GM23338 (cell line): ENCODE data around the gene SLAIN1. TPM values are rescaled to one million over a fixed set of nuclear protein-coding genes. Genes with fewer than 3 reads are reported as not detected.

Experiments
- ATAC-seq: fragments of 200-7000 bp; cut with Tn5 transposase; 3 replicates; pipeline ENCODE4 v1.9.1; 2020
- DNase-seq: peaks from one replicate; pipeline ENCODE4 v3.0.0-alpha.2; 2015; ENCODE audit warnings: low spot score
- H2AFZ ChIP-seq: fragments of 200-600 bp; sonication (generic); 2 replicates; pipeline ENCODE4 v1.8.0; 2016; ENCODE audit warnings: antibody characterized with exemption, mild to moderate bottlenecking, moderate library complexity
- H3F3A ChIP-seq: fragments of 200-600 bp; sonication (generic); replicated peaks from 2 replicates; pipeline ENCODE4 v1.8.0; 2017; ENCODE audit warnings: antibody characterized with exemption, mixed run types, low read depth
- H3K27ac ChIP-seq: fragments of 200-600 bp; sonication (generic); 2 replicates; pipeline ENCODE4 v1.6.1; 2016; ENCODE audit warnings: low read depth
- H3K27me3 ChIP-seq: fragments of 200-600 bp; sonication (generic); 2 replicates; pipeline ENCODE4 v1.8.0; 2016; ENCODE audit warnings: mild to moderate bottlenecking, mixed run types, moderate library complexity; ENCODE audit not compliant: insufficient read depth
- H3K36me3 ChIP-seq: fragments of 200-600 bp; sonication (generic); 2 replicates; pipeline ENCODE4 v1.8.0; 2016; ENCODE audit warnings: mild to moderate bottlenecking; ENCODE audit not compliant: insufficient read depth
- H3K4me1 ChIP-seq: fragments of 200-600 bp; sonication (generic); 2 replicates; pipeline ENCODE4 v1.8.0; 2016; ENCODE audit warnings: mild to moderate bottlenecking, moderate library complexity; ENCODE audit not compliant: insufficient read depth
- H3K4me2 ChIP-seq: fragments of 200-600 bp; sonication (generic); 2 replicates; pipeline ENCODE4 v1.7.1; 2017; ENCODE audit warnings: mixed run types
- H3K4me3 ChIP-seq: fragments of 200-600 bp; sonication (generic); 2 replicates; pipeline ENCODE4 v1.6.1; 2016; ENCODE audit warnings: mixed run types
- H3K79me2 ChIP-seq: fragments of 200-600 bp; sonication (generic); replicated peaks from 2 replicates; pipeline ENCODE4 v1.8.0; 2017; ENCODE audit warnings: mild to moderate bottlenecking; ENCODE audit not compliant: insufficient read depth
- H3K9me2 ChIP-seq: fragments of 200-600 bp; sonication (generic); 2 replicates; pipeline ENCODE4 v1.8.0; 2017; ENCODE audit not compliant: insufficient read depth
- H4K20me1 ChIP-seq: fragments of 200-600 bp; sonication (generic); replicated peaks from 2 replicates; pipeline ENCODE4 v1.8.0; 2017; ENCODE audit warnings: mild to moderate bottlenecking; ENCODE audit not compliant: insufficient read depth
- H3K27ac Mint-ChIP-seq: 2 replicates; pipeline ENCODE4 v1.8.0; 2020; ENCODE audit warnings: inconsistent platforms, mild to moderate bottlenecking, moderate library complexity, mixed read lengths
- H3K27me3 Mint-ChIP-seq: 3 replicates; pipeline ENCODE4 v1.8.0; 2022; ENCODE audit warnings: low read depth, mild to moderate bottlenecking, moderate library complexity, mixed read lengths, inconsistent platforms; ENCODE audit not compliant: insufficient read depth, poor library complexity
- H3K36me3 Mint-ChIP-seq: 3 replicates; pipeline ENCODE4 v1.8.0; 2021; ENCODE audit warnings: low read depth, mild to moderate bottlenecking, inconsistent platforms, moderate library complexity, mixed read lengths
- H3K4me1 Mint-ChIP-seq: 3 replicates; pipeline ENCODE4 v1.8.0; 2020; ENCODE audit warnings: mild to moderate bottlenecking, inconsistent platforms, mixed read lengths
- H3K4me3 Mint-ChIP-seq: 3 replicates; pipeline ENCODE4 v1.8.0; 2021; ENCODE audit warnings: moderate library complexity, mild to moderate bottlenecking, inconsistent platforms, mixed read lengths
- H3K9me3 Mint-ChIP-seq: 3 replicates; pipeline ENCODE4 v1.8.0; 2020; ENCODE audit warnings: moderate library complexity, mild to moderate bottlenecking, inconsistent platforms, mixed read lengths
- CREB1 ChIP-seq: fragments of 250-450 bp; sonication (Bioruptor Pico); IDR thresholded peaks from 2 replicates; pipeline ENCODE4 v1.5.0; 2020; ENCODE audit warnings: low read depth, mild to moderate bottlenecking, moderate library complexity
- EZH2 ChIP-seq: fragments of 200-600 bp; sonication (generic); IDR thresholded peaks from one replicate; pipeline ENCODE4 v1.8.0; 2017; ENCODE audit warnings: antibody characterized with exemption, mild to moderate bottlenecking, low read depth; ENCODE audit not compliant: unreplicated experiment
- EZH2phosphoT487 ChIP-seq: fragments of 200-600 bp; sonication (generic); IDR thresholded peaks from one replicate; pipeline ENCODE4 v1.8.1; 2018; ENCODE audit warnings: antibody characterized with exemption; ENCODE audit not compliant: unreplicated experiment
- JUNB ChIP-seq: IDR thresholded peaks from one replicate; pipeline ENCODE4 v1.6.1; 2016; ENCODE audit warnings: antibody characterized with exemption; ENCODE audit not compliant: unreplicated experiment
- NANOG ChIP-seq: IDR thresholded peaks from 2 replicates; pipeline ENCODE4 v1.6.1; 2016; ENCODE audit warnings: antibody characterized with exemption, borderline replicate concordance
- POLR2AphosphoS5 ChIP-seq: IDR thresholded peaks from 2 replicates; pipeline ENCODE4 v1.6.1; 2016; ENCODE audit warnings: antibody characterized with exemption, low read depth
- STAT1 ChIP-seq: IDR thresholded peaks from one replicate; pipeline ENCODE4 v1.6.1; 2016; ENCODE audit warnings: antibody characterized with exemption; ENCODE audit not compliant: unreplicated experiment
- ZNF114 ChIP-seq: fragments of 250-450 bp; sonication (Bioruptor Pico); IDR thresholded peaks from 2 replicates; pipeline ENCODE4 v1.5.0; 2020; ENCODE audit warnings: mild to moderate bottlenecking, moderate library complexity
- ZNF331 ChIP-seq: fragments of 250-450 bp; sonication (Bioruptor Pico); IDR thresholded peaks from 2 replicates; pipeline ENCODE4 v1.5.0; 2020; ENCODE audit warnings: low read depth, mild to moderate bottlenecking, moderate library complexity
- polyA plus RNA-seq: library from polyadenylated mRNA; unstranded; fragments of >200 nt; fragmentation: Nextera tagmentation; extraction: Ambion mirVana; gene quantifications from 2 replicates; pipeline ENCODE4 v1.2.1, GENCODE V29; 2016
- total RNA-seq: library from RNA; depleted of rRNA; stranded (reverse); fragments of >200 nt; shearing (Covaris generic); gene quantifications from 2 replicates; pipeline ENCODE4 v1.2.3, GENCODE V29; 2014
- TF ChIP-seq, protein P1 (sequence below): fragments of 250-450 bp; sonication (Bioruptor Pico); IDR thresholded peaks from 2 replicates; pipeline ENCODE4 v1.5.0; 2020; ENCODE audit warnings: mild to moderate bottlenecking, moderate library complexity
- TF ChIP-seq, protein P2 (sequence below): IDR thresholded peaks from one replicate; pipeline ENCODE4 v1.6.1; 2018; ENCODE audit warnings: antibody characterized with exemption; ENCODE audit not compliant: unreplicated experiment
- TF ChIP-seq, protein P3 (sequence below): IDR thresholded peaks from 2 replicates; pipeline ENCODE4 v1.6.1; 2016; ENCODE audit warnings: antibody characterized with exemption
- TF ChIP-seq, protein P4 (sequence below), 2 experiments: fragments of 200-600 bp in 1 of 2; sonication (generic) in 1 of 2; conservative IDR thresholded peaks; 2 replicates each; pipeline versions ENCODE4 v1.5.1 to v1.6.1; 2016 to 2017; ENCODE audit warnings: antibody characterized with exemption in 2 of 2, low read depth in 2 of 2, mild to moderate bottlenecking in 2 of 2, moderate library complexity in 1 of 2

Gene SLAIN1
- total and polyA plus RNA-seq, 2 experiments from 2014 or later: 16.3 to 44.2 TPM

DNA sequence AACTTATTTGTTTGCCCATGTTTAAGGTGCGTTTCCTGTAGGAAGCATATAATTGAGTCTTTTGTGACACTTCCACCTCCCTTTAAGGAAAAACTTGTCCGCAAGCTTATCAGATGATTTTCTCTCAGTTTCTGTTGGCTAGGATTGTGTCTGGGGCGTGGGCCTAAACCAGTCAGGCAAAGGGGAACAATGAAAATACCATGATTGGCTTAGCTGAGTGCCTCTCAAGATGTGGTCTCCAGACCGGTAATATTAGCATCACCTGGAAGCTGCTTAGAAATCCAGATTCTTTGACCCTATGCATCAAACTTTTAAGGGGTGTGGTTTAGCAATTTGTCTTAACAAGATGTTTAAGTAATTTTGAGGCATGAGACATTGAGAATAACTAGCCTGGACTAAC is 20.0 kb downstream of the SLAIN1 start:
- H3K27ac ChIP-seq: no peak overlapping the region
- peaks cover 4% of the 10 kb centered on the region; the same call in 1 of the 2 replicates for H3K36me3 ChIP-seq
- no peaks in the 10 kb centered on the region for H3K27me3 Mint-ChIP-seq

More for the DNA sequence above, 20.0 kb downstream of the SLAIN1 start:
- Mint-ChIP-seq H3K36me3 (peaks cover 34% of the 10 kb centered on the region), H3K27ac (no peak overlapping the region), H3K4me1 (peaks cover 32% of the 10 kb centered on the region), H3K9me3 (peaks cover 16% of the 10 kb centered on the region), H3K4me3 (no peak overlapping the region)
- Histone ChIP-seq H2AFZ (no peak overlapping the region), H3K4me3 (no peak overlapping the region), H4K20me1 (no peaks in the 10 kb centered on the region), H3F3A (no peaks in the 10 kb centered on the region), H3K27me3 (no peaks in the 10 kb centered on the region), H3K9me2 (no peaks in the 10 kb centered on the region), H3K4me2 (no peak overlapping the region), H3K4me1 (peaks cover 16% of the 10 kb centered on the region), H3K79me2 (peaks cover 57% of the 10 kb centered on the region)
- TF ChIP-seq, protein P1, sequence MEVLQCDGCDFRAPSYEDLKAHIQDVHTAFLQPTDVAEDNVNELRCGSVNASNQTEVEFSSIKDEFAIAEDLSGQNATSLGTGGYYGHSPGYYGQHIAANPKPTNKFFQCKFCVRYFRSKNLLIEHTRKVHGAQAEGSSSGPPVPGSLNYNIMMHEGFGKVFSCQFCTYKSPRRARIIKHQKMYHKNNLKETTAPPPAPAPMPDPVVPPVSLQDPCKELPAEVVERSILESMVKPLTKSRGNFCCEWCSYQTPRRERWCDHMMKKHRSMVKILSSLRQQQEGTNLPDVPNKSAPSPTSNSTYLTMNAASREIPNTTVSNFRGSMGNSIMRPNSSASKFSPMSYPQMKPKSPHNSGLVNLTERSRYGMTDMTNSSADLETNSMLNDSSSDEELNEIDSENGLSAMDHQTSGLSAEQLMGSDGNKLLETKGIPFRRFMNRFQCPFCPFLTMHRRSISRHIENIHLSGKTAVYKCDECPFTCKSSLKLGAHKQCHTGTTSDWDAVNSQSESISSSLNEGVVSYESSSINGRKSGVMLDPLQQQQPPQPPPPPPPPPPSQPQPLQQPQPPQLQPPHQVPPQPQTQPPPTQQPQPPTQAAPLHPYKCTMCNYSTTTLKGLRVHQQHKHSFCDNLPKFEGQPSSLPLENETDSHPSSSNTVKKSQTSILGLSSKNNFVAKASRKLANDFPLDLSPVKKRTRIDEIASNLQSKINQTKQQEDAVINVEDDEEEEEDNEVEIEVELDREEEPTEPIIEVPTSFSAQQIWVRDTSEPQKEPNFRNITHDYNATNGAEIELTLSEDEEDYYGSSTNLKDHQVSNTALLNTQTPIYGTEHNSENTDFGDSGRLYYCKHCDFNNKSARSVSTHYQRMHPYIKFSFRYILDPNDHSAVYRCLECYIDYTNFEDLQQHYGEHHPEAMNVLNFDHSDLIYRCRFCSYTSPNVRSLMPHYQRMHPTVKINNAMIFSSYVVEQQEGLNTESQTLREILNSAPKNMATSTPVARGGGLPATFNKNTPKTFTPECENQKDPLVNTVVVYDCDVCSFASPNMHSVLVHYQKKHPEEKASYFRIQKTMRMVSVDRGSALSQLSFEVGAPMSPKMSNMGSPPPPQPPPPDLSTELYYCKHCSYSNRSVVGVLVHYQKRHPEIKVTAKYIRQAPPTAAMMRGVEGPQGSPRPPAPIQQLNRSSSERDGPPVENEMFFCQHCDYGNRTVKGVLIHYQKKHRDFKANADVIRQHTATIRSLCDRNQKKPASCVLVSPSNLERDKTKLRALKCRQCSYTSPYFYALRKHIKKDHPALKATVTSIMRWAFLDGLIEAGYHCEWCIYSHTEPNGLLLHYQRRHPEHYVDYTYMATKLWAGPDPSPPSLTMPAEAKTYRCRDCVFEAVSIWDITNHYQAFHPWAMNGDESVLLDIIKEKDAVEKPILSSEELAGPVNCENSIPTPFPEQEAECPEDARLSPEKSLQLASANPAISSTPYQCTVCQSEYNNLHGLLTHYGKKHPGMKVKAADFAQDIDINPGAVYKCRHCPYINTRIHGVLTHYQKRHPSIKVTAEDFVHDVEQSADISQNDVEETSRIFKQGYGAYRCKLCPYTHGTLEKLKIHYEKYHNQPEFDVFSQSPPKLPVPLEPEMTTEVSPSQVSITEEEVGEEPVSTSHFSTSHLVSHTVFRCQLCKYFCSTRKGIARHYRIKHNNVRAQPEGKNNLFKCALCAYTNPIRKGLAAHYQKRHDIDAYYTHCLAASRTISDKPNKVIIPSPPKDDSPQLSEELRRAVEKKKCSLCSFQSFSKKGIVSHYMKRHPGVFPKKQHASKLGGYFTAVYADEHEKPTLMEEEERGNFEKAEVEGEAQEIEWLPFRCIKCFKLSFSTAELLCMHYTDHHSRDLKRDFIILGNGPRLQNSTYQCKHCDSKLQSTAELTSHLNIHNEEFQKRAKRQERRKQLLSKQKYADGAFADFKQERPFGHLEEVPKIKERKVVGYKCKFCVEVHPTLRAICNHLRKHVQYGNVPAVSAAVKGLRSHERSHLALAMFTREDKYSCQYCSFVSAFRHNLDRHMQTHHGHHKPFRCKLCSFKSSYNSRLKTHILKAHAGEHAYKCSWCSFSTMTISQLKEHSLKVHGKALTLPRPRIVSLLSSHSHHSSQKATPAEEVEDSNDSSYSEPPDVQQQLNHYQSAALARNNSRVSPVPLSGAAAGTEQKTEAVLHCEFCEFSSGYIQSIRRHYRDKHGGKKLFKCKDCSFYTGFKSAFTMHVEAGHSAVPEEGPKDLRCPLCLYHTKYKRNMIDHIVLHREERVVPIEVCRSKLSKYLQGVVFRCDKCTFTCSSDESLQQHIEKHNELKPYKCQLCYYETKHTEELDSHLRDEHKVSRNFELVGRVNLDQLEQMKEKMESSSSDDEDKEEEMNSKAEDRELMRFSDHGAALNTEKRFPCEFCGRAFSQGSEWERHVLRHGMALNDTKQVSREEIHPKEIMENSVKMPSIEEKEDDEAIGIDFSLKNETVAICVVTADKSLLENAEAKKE (CRISPR knock-in tag): no peak
- TF ChIP-seq CREB1 (no peak), POLR2AphosphoS5 (no peak), STAT1 (no peak), ZNF331 (CRISPR knock-in tag) (no peak), ZNF114 (no peak), JUNB (no peak), NANOG (no peak), EZH2phosphoT487 (no peak), EZH2 (no peak)
- TF ChIP-seq, protein P2, sequence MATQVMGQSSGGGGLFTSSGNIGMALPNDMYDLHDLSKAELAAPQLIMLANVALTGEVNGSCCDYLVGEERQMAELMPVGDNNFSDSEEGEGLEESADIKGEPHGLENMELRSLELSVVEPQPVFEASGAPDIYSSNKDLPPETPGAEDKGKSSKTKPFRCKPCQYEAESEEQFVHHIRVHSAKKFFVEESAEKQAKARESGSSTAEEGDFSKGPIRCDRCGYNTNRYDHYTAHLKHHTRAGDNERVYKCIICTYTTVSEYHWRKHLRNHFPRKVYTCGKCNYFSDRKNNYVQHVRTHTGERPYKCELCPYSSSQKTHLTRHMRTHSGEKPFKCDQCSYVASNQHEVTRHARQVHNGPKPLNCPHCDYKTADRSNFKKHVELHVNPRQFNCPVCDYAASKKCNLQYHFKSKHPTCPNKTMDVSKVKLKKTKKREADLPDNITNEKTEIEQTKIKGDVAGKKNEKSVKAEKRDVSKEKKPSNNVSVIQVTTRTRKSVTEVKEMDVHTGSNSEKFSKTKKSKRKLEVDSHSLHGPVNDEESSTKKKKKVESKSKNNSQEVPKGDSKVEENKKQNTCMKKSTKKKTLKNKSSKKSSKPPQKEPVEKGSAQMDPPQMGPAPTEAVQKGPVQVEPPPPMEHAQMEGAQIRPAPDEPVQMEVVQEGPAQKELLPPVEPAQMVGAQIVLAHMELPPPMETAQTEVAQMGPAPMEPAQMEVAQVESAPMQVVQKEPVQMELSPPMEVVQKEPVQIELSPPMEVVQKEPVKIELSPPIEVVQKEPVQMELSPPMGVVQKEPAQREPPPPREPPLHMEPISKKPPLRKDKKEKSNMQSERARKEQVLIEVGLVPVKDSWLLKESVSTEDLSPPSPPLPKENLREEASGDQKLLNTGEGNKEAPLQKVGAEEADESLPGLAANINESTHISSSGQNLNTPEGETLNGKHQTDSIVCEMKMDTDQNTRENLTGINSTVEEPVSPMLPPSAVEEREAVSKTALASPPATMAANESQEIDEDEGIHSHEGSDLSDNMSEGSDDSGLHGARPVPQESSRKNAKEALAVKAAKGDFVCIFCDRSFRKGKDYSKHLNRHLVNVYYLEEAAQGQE: no peak
- TF ChIP-seq, protein P3, sequence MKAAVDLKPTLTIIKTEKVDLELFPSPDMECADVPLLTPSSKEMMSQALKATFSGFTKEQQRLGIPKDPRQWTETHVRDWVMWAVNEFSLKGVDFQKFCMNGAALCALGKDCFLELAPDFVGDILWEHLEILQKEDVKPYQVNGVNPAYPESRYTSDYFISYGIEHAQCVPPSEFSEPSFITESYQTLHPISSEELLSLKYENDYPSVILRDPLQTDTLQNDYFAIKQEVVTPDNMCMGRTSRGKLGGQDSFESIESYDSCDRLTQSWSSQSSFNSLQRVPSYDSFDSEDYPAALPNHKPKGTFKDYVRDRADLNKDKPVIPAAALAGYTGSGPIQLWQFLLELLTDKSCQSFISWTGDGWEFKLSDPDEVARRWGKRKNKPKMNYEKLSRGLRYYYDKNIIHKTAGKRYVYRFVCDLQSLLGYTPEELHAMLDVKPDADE: no peak
- TF ChIP-seq, protein P4, sequence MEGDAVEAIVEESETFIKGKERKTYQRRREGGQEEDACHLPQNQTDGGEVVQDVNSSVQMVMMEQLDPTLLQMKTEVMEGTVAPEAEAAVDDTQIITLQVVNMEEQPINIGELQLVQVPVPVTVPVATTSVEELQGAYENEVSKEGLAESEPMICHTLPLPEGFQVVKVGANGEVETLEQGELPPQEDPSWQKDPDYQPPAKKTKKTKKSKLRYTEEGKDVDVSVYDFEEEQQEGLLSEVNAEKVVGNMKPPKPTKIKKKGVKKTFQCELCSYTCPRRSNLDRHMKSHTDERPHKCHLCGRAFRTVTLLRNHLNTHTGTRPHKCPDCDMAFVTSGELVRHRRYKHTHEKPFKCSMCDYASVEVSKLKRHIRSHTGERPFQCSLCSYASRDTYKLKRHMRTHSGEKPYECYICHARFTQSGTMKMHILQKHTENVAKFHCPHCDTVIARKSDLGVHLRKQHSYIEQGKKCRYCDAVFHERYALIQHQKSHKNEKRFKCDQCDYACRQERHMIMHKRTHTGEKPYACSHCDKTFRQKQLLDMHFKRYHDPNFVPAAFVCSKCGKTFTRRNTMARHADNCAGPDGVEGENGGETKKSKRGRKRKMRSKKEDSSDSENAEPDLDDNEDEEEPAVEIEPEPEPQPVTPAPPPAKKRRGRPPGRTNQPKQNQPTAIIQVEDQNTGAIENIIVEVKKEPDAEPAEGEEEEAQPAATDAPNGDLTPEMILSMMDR (conservative IDR thresholded peaks at IDR 0.05; ENCODE audit: low read depth in 2 of 2): no peak
- ATAC-seq: peak; percentile 69
- peak; percentile 52 for DNase-seq
